Measurements from ENCODE around the gene ANKS4B.
"Not testable (repeated sequence)": the region's sequence is repeated elsewhere in the genome, so short reads cannot be mapped to it uniquely, and the experiment has no call there.

Gene ANKS4B

GRCh38 chr16:21265104-21265837 is 31.8 kb downstream of the ANKS4B start:
- no peak for DNase-seq (ENCODE audit: extremely low read depth, low read depth)
- no peak for TF ChIP-seq CTCF (IDR thresholded peaks at IDR 0.05; ENCODE audit: low read depth, low read length, missing control alignments)

DNA sequence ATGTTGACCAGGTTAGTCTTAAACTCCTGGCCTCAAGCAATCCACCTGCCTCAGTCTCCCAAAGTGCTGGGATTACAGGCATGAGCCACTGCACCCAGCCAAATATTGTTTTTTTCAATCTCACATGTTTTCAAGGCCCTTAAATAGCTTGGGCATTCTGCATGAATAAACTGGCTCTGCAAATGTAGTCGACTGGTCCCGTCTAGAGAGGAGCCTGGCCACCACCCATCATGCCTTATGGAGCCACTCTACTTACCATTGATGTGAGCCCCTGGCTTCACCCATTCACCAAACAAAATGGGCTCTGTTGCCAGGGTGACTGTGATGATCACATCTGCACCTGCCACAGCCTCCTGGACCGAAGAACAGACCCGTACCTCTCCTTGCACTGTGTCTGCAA is 33.8 kb downstream of the ANKS4B start:
- no peak for DNase-seq (ENCODE audit: extremely low read depth, low read depth)
- TF ChIP-seq CTCF (IDR thresholded peaks at IDR 0.05; ENCODE audit: low read depth, low read length, missing control alignments): no peak
- no peak overlapping the region for H3K4me3 ChIP-seq (replicated peaks; ENCODE audit: low read depth, low read length)

More at GRCh38 chr16:21265104-21265837, 31.8 kb downstream of the ANKS4B start:
- no peak overlapping the region for H3K4me3 ChIP-seq (replicated peaks; ENCODE audit: low read depth, low read length)

GRCh38 chr16:21268236-21268635 is 34.7 kb downstream of the ANKS4B start:
- H3K4me3 ChIP-seq (replicated peaks; ENCODE audit: low read depth, low read length): no peak overlapping the region
- TF ChIP-seq CTCF (IDR thresholded peaks at IDR 0.05; ENCODE audit: low read depth, low read length, missing control alignments): no peak
- DNase-seq (ENCODE audit: extremely low read depth, low read depth): no peak

DNA sequence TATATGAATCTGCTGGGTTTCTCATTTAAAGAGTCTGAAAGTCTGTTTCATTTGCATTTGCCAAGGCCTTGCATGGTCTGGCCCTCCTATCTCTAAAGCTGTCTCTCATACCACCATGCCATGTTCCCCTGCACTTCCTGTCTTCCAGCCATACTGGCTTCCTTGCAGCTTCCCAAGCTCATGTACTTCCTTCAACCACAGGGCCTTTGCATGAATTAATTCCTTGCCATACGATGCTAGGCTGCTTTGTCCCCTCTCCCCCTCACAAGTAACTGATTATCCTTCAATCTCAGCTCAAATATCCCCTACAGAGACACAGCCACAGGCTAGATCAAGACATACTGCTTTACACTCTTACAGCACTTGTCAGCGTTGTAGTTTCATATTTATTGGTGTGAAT is 38.8 kb downstream of the ANKS4B start:
- DNase-seq (ENCODE audit: extremely low read depth, low read depth): no peak
- no peak overlapping the region for H3K4me3 ChIP-seq (replicated peaks; ENCODE audit: low read depth, low read length)
- TF ChIP-seq CTCF (IDR thresholded peaks at IDR 0.05; ENCODE audit: low read depth, low read length, missing control alignments): no peak

DNA sequence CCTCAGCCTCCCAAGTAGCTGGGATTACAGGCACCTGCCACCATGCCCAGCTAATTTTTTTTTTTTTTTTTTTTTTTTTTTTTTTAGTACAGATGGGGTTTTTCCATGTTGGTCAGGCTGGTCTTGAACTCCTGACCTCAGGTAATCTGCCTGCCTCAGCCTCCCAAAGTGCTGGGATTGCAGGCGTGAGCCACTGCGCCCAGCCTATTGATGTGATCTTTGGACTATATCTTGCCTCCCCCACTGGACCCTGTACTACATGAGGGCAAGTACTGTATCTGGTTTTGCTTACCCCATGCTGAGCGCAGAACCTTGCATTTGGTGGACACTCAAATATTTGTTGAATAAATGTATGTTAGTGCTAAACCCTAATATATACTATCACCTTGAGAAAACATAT is 39.3 kb downstream of the ANKS4B start:
- H3K4me3 ChIP-seq (replicated peaks; ENCODE audit: low read depth, low read length); DNase-seq (ENCODE audit: extremely low read depth, low read depth): not testable (repeated sequence)

DNA sequence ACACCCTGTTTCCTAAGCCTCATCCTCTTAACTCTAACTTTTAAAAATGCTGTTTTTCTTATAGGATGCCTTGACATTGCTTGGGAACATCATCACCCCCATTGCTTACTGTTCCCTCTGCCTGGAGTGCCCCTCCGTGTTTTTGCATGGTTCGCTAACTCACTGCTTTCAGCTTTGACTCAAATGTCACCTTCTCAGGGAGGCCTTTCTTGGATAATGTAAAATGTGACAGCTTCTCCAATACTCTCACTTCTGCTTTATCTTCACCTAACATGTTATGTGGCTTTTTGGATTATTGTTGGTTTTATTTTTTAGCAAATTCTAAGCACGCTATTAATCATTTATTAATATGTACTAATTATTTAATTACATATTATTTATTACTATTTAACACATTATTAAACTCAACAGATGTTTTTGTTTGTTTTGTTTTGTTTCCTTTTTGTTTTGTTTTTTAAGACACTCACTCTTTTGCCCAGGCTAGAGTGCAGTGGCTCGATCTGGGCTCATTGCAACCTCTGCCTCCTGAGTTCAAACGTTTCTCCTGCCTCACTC is 40.8 kb downstream of the ANKS4B start:
- no peak overlapping the region for H3K4me3 ChIP-seq (replicated peaks; ENCODE audit: low read depth, low read length)
- no peak for DNase-seq (ENCODE audit: extremely low read depth, low read depth)
- TF ChIP-seq CTCF (IDR thresholded peaks at IDR 0.05; ENCODE audit: low read depth, low read length, missing control alignments): no peak

- DNase-seq (ENCODE audit: extremely low read depth, low read depth): no peak
- TF ChIP-seq CTCF (IDR thresholded peaks at IDR 0.05; ENCODE audit: low read depth, low read length, missing control alignments): no peak
- H3K4me3 ChIP-seq (replicated peaks; ENCODE audit: low read depth, low read length): no peak overlapping the region
Observed at GRCh38 chr16:21275529-21275928, 42.0 kb downstream of the ANKS4B start.

Measured in HFF-Myc (cell line).